DOHH2 (cell line): Measurements from ENCODE around the gene DDA1.
"Not testable (repeated sequence)": the region's sequence is repeated elsewhere in the genome, so short reads cannot be mapped to it uniquely, and the experiment has no call there.

Source experiments
- EZH2phosphoT487 ChIP-seq: fragments of 200-600 bp; sonication (generic); IDR thresholded peaks from 2 replicates; pipeline ENCODE4 v1.6.1; 2017; ENCODE audit warnings: borderline replicate concordance, mild to moderate bottlenecking, antibody characterized with exemption, low read length, moderate library complexity, mixed read lengths
- TF ChIP-seq, protein P1 (sequence below): fragments of 200-600 bp; sonication (generic); IDR thresholded peaks from one replicate; pipeline ENCODE4 v1.5.1; 2014; ENCODE audit warnings: antibody characterized with exemption, mild to moderate bottlenecking, low read depth, low read length; ENCODE audit not compliant: poor library complexity, severe bottlenecking

DNA sequence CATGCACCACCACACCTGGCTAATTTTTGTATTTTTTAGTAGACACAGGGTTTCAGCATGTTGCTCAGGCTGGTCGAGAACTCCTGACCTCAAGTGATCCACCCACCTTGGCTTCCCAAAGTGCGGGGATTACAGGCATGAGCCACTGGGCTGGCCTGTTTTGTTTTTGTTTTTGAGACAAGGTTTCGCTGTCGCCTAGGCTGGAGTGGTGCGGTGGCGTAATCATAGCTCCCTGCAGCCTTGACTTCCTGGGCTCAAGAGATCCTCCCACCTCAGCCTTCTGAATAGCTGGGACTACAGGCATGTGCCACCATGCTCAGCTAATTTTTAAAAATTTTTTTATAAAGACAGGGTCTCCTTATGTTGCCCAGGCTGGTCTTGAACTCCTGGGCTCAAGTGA, 13.8 kb upstream of the DDA1 start:
- TF ChIP-seq, protein P1, sequence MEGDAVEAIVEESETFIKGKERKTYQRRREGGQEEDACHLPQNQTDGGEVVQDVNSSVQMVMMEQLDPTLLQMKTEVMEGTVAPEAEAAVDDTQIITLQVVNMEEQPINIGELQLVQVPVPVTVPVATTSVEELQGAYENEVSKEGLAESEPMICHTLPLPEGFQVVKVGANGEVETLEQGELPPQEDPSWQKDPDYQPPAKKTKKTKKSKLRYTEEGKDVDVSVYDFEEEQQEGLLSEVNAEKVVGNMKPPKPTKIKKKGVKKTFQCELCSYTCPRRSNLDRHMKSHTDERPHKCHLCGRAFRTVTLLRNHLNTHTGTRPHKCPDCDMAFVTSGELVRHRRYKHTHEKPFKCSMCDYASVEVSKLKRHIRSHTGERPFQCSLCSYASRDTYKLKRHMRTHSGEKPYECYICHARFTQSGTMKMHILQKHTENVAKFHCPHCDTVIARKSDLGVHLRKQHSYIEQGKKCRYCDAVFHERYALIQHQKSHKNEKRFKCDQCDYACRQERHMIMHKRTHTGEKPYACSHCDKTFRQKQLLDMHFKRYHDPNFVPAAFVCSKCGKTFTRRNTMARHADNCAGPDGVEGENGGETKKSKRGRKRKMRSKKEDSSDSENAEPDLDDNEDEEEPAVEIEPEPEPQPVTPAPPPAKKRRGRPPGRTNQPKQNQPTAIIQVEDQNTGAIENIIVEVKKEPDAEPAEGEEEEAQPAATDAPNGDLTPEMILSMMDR = not testable (repeated sequence)
- not testable (repeated sequence) for TF ChIP-seq EZH2phosphoT487
